Measurements from ENCODE around the gene MAP6.

Gene MAP6

DNA sequence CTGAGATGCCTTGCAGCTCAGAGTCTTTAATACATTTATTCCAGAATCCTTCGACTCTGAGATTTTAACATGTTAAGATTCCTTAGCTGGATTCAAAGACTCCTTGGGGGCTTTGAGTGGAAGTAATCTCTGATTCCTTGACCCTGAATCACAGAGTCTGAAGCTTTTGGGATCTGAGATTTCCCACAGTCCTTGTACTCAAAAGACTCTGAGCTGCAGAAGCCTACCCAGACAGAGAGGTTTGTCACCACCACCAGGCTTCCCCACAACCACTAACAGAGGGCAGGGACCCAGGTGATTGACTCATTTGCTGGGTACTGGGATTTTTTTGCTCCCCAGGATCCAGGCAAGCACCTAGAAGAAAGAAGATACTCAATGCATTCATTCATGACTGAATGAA is 108.2 kb downstream of the MAP6 start:
- TF ChIP-seq EZH2 (IDR thresholded peaks at IDR 0.05; ENCODE audit: borderline replicate concordance, low read length), result no peak
- TF ChIP-seq, protein P1, sequence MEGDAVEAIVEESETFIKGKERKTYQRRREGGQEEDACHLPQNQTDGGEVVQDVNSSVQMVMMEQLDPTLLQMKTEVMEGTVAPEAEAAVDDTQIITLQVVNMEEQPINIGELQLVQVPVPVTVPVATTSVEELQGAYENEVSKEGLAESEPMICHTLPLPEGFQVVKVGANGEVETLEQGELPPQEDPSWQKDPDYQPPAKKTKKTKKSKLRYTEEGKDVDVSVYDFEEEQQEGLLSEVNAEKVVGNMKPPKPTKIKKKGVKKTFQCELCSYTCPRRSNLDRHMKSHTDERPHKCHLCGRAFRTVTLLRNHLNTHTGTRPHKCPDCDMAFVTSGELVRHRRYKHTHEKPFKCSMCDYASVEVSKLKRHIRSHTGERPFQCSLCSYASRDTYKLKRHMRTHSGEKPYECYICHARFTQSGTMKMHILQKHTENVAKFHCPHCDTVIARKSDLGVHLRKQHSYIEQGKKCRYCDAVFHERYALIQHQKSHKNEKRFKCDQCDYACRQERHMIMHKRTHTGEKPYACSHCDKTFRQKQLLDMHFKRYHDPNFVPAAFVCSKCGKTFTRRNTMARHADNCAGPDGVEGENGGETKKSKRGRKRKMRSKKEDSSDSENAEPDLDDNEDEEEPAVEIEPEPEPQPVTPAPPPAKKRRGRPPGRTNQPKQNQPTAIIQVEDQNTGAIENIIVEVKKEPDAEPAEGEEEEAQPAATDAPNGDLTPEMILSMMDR (IDR thresholded peaks at IDR 0.05; ENCODE audit: low read length), result no peak
- no peaks in the 10 kb centered on the region for H4K20me1 ChIP-seq (ENCODE audit: insufficient read depth, low read length)
- no peak overlapping the region for H3K4me2 ChIP-seq (ENCODE audit: low read length)
- H3F3A ChIP-seq (ENCODE audit: insufficient read depth, low read length), result no peaks in the 10 kb centered on the region
- no peak overlapping the region for H2AFZ ChIP-seq (ENCODE audit: low read length)
- no peaks in the 10 kb centered on the region; the same call in none of the 2 replicates for H3K27me3 ChIP-seq (ENCODE audit: insufficient read depth, low read length)
- H3K4me1 ChIP-seq (ENCODE audit: insufficient read depth, low read length, severe bottlenecking), result peaks cover 6% of the 10 kb centered on the region
- H3K27ac ChIP-seq (ENCODE audit: low read depth, low read length, poor library complexity, severe bottlenecking), result no peak overlapping the region
- no peak overlapping the region for H3K4me3 ChIP-seq (ENCODE audit: low read depth, low read length, poor library complexity, severe bottlenecking)
- H3K9me3 ChIP-seq (ENCODE audit: low read length), result no peaks in the 10 kb centered on the region
- H3K36me3 ChIP-seq (ENCODE audit: insufficient read depth, low read length), result no peaks in the 10 kb centered on the region
- no peaks in the 10 kb centered on the region for H3K9me2 ChIP-seq (ENCODE audit: low read depth, low read length)
- H3K79me2 ChIP-seq (ENCODE audit: insufficient read depth, low read length), result no peaks in the 10 kb centered on the region
- no peak overlapping the region for H3K9ac ChIP-seq (ENCODE audit: low read length)

DNA sequence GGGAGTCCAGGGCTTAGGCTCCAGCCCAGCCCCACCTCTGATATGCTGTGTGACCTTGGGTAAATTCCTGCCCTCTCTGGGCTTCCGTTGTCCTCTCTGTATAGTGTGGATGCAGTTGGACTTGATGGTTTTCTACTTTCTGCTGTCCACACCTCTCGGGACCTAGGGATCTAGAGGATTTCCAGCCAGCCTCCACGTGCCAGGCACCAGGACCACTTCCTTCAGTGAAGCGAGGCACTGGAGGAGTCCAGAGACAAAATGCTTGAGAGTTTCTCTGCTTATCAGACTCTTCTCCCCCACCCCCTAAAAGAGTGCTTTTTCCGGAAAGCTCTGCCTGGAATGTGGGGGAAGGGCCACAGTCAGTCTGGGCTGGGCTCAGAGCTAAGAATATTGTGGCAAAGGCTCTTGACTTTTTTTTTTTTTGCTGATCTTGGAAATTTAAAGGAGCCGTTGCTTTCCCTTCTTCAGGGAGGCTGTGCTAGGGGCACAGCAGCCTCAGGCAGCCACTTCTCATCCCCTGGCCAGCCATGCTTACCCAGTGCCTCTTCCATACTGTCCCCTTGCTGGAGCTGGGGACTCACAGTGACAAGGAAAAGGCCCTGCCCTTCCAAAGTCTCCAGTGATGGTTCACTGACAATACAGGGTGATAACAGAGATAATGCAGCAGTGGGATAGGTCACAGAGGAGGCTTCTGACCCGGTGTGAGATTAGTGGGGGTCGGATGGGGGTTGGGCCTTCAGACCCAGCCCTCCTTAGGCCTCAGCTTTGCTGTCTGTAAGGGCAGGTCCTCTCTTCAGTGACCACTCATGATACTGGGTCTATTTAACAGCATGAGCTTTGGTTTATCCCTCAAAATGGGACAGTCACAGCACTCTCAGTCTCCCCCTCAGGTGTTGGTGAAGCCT is 109.6 kb downstream of the MAP6 start:
- no peaks in the 10 kb centered on the region for H4K20me1 ChIP-seq (ENCODE audit: insufficient read depth, low read length)
- no peaks in the 10 kb centered on the region; the same call in none of the 2 replicates for H3K27me3 ChIP-seq (ENCODE audit: insufficient read depth, low read length)
- H3K4me2 ChIP-seq (ENCODE audit: low read length), result no peak overlapping the region
- H3K79me2 ChIP-seq (ENCODE audit: insufficient read depth, low read length), result no peaks in the 10 kb centered on the region
- no peaks in the 10 kb centered on the region for H3K9me3 ChIP-seq (ENCODE audit: low read length)
- H3K4me3 ChIP-seq (ENCODE audit: low read depth, low read length, poor library complexity, severe bottlenecking), result no peak overlapping the region
- no peak overlapping the region for H3K9ac ChIP-seq (ENCODE audit: low read length)
- no peak overlapping the region for H3K27ac ChIP-seq (ENCODE audit: low read depth, low read length, poor library complexity, severe bottlenecking)
- no peaks in the 10 kb centered on the region for H3F3A ChIP-seq (ENCODE audit: insufficient read depth, low read length)
- H3K36me3 ChIP-seq (ENCODE audit: insufficient read depth, low read length), result no peaks in the 10 kb centered on the region
- H3K9me2 ChIP-seq (ENCODE audit: low read depth, low read length), result no peaks in the 10 kb centered on the region
- H3K4me1 ChIP-seq (ENCODE audit: insufficient read depth, low read length, severe bottlenecking), result peaks cover 6% of the 10 kb centered on the region
- H2AFZ ChIP-seq (ENCODE audit: low read length), result no peak overlapping the region
- TF ChIP-seq, protein P1 (IDR thresholded peaks at IDR 0.05; ENCODE audit: low read length), result no peak
- no peak for TF ChIP-seq EZH2 (IDR thresholded peaks at IDR 0.05; ENCODE audit: borderline replicate concordance, low read length)

DNA sequence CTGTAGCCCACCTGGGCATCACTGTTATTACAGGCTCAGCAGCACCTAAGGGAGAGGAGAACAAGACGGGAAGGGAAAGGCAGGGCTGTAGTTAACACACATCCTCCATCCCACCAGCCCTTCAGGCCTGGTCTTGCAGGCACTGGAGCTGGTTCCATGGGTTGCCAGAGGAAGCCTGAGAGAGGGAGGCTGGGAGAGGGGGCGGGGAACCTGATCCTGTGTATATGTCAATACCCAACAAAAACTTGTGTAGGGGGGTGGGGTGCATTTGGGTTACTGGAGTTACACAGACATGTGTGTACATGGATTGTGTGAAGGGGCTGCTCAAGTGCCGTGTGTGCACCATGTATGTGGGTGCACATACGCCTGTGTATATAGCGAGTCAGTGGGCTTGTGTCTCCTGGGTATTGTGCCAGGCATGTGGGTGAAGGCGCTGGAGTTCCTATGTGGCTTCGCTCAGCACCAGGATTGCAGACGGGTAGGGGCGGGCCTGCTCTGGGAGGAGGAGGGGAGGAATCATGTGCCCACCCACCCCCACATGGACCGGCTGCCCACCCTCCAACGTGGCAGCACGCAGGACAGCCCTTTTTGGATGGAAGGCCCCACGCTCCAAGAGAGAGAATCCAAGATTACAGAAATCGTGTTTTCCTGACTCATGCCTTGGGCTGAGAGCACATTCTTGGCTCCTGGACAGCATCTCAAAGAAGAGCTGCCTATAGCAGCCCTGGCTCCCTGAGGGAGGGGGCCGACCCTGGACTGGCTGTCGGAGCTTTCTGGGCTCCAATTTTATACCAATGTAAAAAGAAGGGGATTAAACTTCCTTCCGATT is 111.0 kb downstream of the MAP6 start:
- Histone ChIP-seq H2AFZ (ENCODE audit: low read length) (no peak overlapping the region), H3K27me3 (ENCODE audit: insufficient read depth, low read length) (no peaks in the 10 kb centered on the region; the same call in none of the 2 replicates), H3K9ac (ENCODE audit: low read length) (no peak overlapping the region), H3K9me2 (ENCODE audit: low read depth, low read length) (no peaks in the 10 kb centered on the region), H3K4me2 (ENCODE audit: low read length) (no peak overlapping the region), H3K27ac (ENCODE audit: low read depth, low read length, poor library complexity, severe bottlenecking) (no peak overlapping the region), H4K20me1 (ENCODE audit: insufficient read depth, low read length) (no peaks in the 10 kb centered on the region), H3F3A (ENCODE audit: insufficient read depth, low read length) (no peaks in the 10 kb centered on the region), H3K9me3 (ENCODE audit: low read length) (no peaks in the 10 kb centered on the region), H3K4me3 (ENCODE audit: low read depth, low read length, poor library complexity, severe bottlenecking) (no peak overlapping the region), H3K36me3 (ENCODE audit: insufficient read depth, low read length) (no peaks in the 10 kb centered on the region), H3K79me2 (ENCODE audit: insufficient read depth, low read length) (no peaks in the 10 kb centered on the region), H3K4me1 (ENCODE audit: insufficient read depth, low read length, severe bottlenecking) (peaks cover 6% of the 10 kb centered on the region)
- TF ChIP-seq, protein P1 (IDR thresholded peaks at IDR 0.05; ENCODE audit: low read length), result no peak
- no peak for TF ChIP-seq EZH2 (IDR thresholded peaks at IDR 0.05; ENCODE audit: borderline replicate concordance, low read length)

Data from OCI-LY1 (cell line).